Transverse colon (tissue), 4 donors: Measurements from ENCODE around the gene ZNF503.

Experiments used
- CTCF ChIP-seq, 5 experiments: fragments of 200-600 bp in 3 of 5; fragments of 450-650 bp in 2 of 5; sonication (generic) in 3 of 5; IDR thresholded peaks; 1 replicate in 2 of 5; 2 replicates in 3 of 5; pipeline ENCODE4 v1.5.1; 2016 to 2017; ENCODE audit warnings: antibody characterized with exemption in 5 of 5, inconsistent platforms in 3 of 5, mild to moderate bottlenecking in 2 of 5, moderate library complexity in 1 of 5
- POLR2A ChIP-seq: fragments of 450-650 bp; IDR thresholded peaks from one replicate; pipeline ENCODE4 v1.6.1; 2016; ENCODE audit warnings: antibody characterized with exemption, mild to moderate bottlenecking, moderate library complexity
- POLR2AphosphoS5 ChIP-seq, 3 donors: sonication (generic); formaldehyde crosslinking; IDR thresholded peaks; one replicate each; pipeline ENCODE4 v1.6.1; 2016; ENCODE audit warnings: antibody characterized with exemption in 3 of 3

DNA sequence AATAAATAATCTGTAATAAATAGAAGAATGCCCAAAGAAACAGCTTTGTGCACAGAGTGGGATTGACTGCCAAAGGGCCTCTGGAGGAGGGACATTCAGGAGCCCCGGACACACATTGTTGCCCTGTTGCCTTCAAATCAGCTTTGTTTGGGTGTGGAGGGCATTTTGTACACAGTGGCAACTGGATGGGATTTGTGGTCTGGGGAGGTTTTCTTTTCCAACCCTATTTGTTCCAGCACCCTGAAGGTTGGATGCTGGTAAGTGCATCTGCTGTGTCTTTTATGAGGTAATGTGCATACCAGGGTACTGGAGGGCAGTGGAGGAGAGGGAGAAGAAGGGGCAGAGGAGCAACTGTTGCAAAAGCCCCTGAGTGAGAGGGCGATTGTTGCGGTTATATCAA is 36.1 kb upstream of the ZNF503 start:
- TF ChIP-seq POLR2A (no peak), POLR2AphosphoS5 (IDR thresholded peaks at IDR 0.05) (no peak), CTCF (IDR thresholded peaks at IDR 0.05) (no peak)
